Esophagus squamous epithelium (tissue), 5 donors: ENCODE measurements around the gene SALL3. TPM values are rescaled to one million over a fixed set of nuclear protein-coding genes. Genes with fewer than 3 reads are reported as not detected.

Experiments
- DNase-seq: peaks from one replicate; lab custom pipeline; 2025; lab: John Stamatoyannopoulos, UW
- H3K27ac ChIP-seq, 4 donors: fragments of 200-600 bp; sonication (generic); one replicate each; pipeline ENCODE4 v1.5.1; 2016 to 2019; ENCODE audit warnings: mild to moderate bottlenecking in 1 of 4
- H3K27me3 ChIP-seq, 4 donors: fragments of 200-600 bp; sonication (generic); 1 replicate in 3 of 4; 2 replicates in 1 of 4; pipeline versions ENCODE4 v1.5.1 to v1.6.0; 2017 to 2021; ENCODE audit warnings: antibody characterized with exemption in 1 of 4
- H3K36me3 ChIP-seq, 3 donors: fragments of 200-600 bp; sonication (generic); one replicate each; pipeline ENCODE4 v1.5.1; 2016 to 2019
- H3K4me1 ChIP-seq, 3 donors: fragments of 200-600 bp; sonication (generic); one replicate each; pipeline ENCODE4 v1.5.1; 2017 to 2019
- H3K4me3 ChIP-seq, 4 donors: fragments of 200-600 bp; sonication (generic); 1 replicate in 3 of 4; 2 replicates in 1 of 4; pipeline ENCODE4 v1.5.1; 2016 to 2019; ENCODE audit warnings: mild to moderate bottlenecking in 2 of 4, moderate library complexity in 1 of 4
- H3K9me3 ChIP-seq, 3 donors: fragments of 200-600 bp; sonication (generic); one replicate each; pipeline ENCODE4 v1.5.1; 2016 to 2019
- CTCF ChIP-seq, 6 experiments: fragments of 450-650 bp in 4 of 6; fragments of 200-600 bp in 2 of 6; sonication (generic) in 2 of 6; IDR thresholded peaks; one replicate each; pipeline ENCODE4 v1.5.1; 2016 to 2019; ENCODE audit warnings: antibody characterized with exemption in 6 of 6, mild to moderate bottlenecking in 4 of 6, moderate library complexity in 4 of 6
- POLR2A ChIP-seq, 4 donors: fragments of 450-650 bp; IDR thresholded peaks; one replicate each; pipeline ENCODE4 v1.6.1; 2017; ENCODE audit warnings: antibody characterized with exemption in 4 of 4, mild to moderate bottlenecking in 4 of 4, moderate library complexity in 3 of 4
- WGBS, 2 donors: methylation state at CpG; one replicate each; pipeline ENCODE4 v1.1.5; 2018; 5-methylcytosine and 5-hydroxymethylcytosine counted together
- intact Hi-C: fragments of 100-400 bp; cut with DNase I; formaldehyde crosslinking; loops from one replicate; pipeline ENCODE4 v1.15.0; 2022
- total RNA-seq, 4 donors: library from RNA; depleted of rRNA; stranded (reverse); fragments of >200 nt; gene quantifications; one replicate each; pipeline ENCODE4 v1.1.0, GENCODE V29; 2016
- donor health status: DM: yes; HTN: yes; CAD: no.

SALL3 gene
- total RNA-seq, 4 donors from 2014 or later, result not detected

GRCh38 chr18:79046522-79046921, 66.9 kb downstream of the SALL3 start:
- Histone ChIP-seq H3K27me3 (peaks cover 0 to 6% (median 2%) of the 10 kb centered on the region in 4 donors), H3K36me3 (no peaks in the 10 kb centered on the region), H3K9me3 (no peaks in the 10 kb centered on the region), H3K4me1 (no peaks in the 10 kb centered on the region), H3K4me3 (no peak overlapping the region), H3K27ac (no peak overlapping the region)
- no peak for TF ChIP-seq POLR2A (IDR thresholded peaks at IDR 0.05)
- no peak for DNase-seq
- 68 to 71% methylated on average over 11 to 14 of the region's 14 CpGs for WGBS, 2 donors
- intact Hi-C loops, result no loop called here

- H3K36me3 ChIP-seq, result no peaks in the 10 kb centered on the region
- no peak for DNase-seq
- TF ChIP-seq POLR2A (IDR thresholded peaks at IDR 0.05), result no peak
- no peak for TF ChIP-seq CTCF (IDR thresholded peaks at IDR 0.05)
- H3K4me3 ChIP-seq, result no peak overlapping the region
- H3K9me3 ChIP-seq, result no peaks in the 10 kb centered on the region
- H3K4me1 ChIP-seq, result no peaks in the 10 kb centered on the region
- no peak overlapping the region for H3K27ac ChIP-seq
- intact Hi-C loops, result no loop called here
- WGBS, 2 donors, result 83 to 89% methylated on average over 17 to 35 of the region's 36 CpGs
- H3K27me3 ChIP-seq, result peaks cover 0 to 5% (median 0%) of the 10 kb centered on the region in 4 donors
These were observed 68.1 kb downstream of the SALL3 start for GRCh38 chr18:79047556-79048244.

- no peak for DNase-seq
- intact Hi-C loops, result no loop called here
- no peak overlapping the region for H3K27ac ChIP-seq
- 67 to 88% methylated on average over 1 to 4 of the region's 8 CpGs for WGBS, 2 donors
- no peaks in the 10 kb centered on the region for H3K36me3 ChIP-seq
- TF ChIP-seq POLR2A (IDR thresholded peaks at IDR 0.05) (no peak), CTCF (IDR thresholded peaks at IDR 0.05) (no peak)
- H3K27me3 ChIP-seq, result peaks cover 0 to 5% (median 0%) of the 10 kb centered on the region in 4 donors
- no peaks in the 10 kb centered on the region for H3K9me3 ChIP-seq
- H3K4me3 ChIP-seq, result no peak overlapping the region
- no peaks in the 10 kb centered on the region for H3K4me1 ChIP-seq
These were observed 68.6 kb downstream of the SALL3 start for GRCh38 chr18:79048245-79048632.

GRCh38 chr18:79049506-79049905, 69.9 kb downstream of the SALL3 start:
- no peak overlapping the region for H3K4me3 ChIP-seq
- TF ChIP-seq CTCF (IDR thresholded peaks at IDR 0.05) (no peak), POLR2A (IDR thresholded peaks at IDR 0.05) (no peak)
- no peak overlapping the region for H3K27ac ChIP-seq
- intact Hi-C loops, result no loop called here
- H3K36me3 ChIP-seq, result no peaks in the 10 kb centered on the region
- WGBS, 2 donors, result 86 to 91% methylated on average over 3 of the region's 3 CpGs
- peaks cover 0 to 4% (median 0%) of the 10 kb centered on the region in 4 donors for H3K27me3 ChIP-seq
- H3K9me3 ChIP-seq, result no peaks in the 10 kb centered on the region
- no peak for DNase-seq
- no peaks in the 10 kb centered on the region for H3K4me1 ChIP-seq

Other genes with a start within 250 kb of the SALL3 start
- gene ATP9B, start 89.6 kb downstream of the SALL3 start, total RNA-seq, result 10 to 100 TPM; 12.9 to 46.7 (median 22.0) TPM